Neural cell (in vitro differentiated cells): ENCODE results near the gene EGFL8. TPM values are rescaled to one million over a fixed set of nuclear protein-coding genes. Genes with fewer than 3 reads are reported as not detected.

ENCODE experiments used
- H2AFZ ChIP-seq: fragments of 200-600, 300-800 bp; sonication (generic), shearing (Covaris generic); 2 replicates; pipeline ENCODE4 v1.6.0; 2014; ENCODE audit warnings: low read depth, mild to moderate bottlenecking, antibody characterized with exemption, low read length, moderate library complexity
- H3F3A ChIP-seq: fragments of 200-600 bp; shearing (Covaris generic); 2 replicates; pipeline ENCODE4 v1.6.1; 2016; ENCODE audit warnings: mild to moderate bottlenecking, moderate library complexity, mixed read lengths, antibody characterized with exemption, low read length; ENCODE audit not compliant: insufficient read depth, poor library complexity, severe bottlenecking
- H3K27ac ChIP-seq: fragments of 200-600, 300-800 bp; sonication (generic), shearing (Covaris generic); 2 replicates; pipeline ENCODE4 v1.5.1; 2014; ENCODE audit warnings: mild to moderate bottlenecking, low read length, moderate library complexity
- H3K27me3 ChIP-seq: fragments of 300-800, 200-600 bp; sonication (generic), shearing (Covaris generic); 2 replicates; pipeline ENCODE4 v1.6.0; 2014; ENCODE audit warnings: mild to moderate bottlenecking, low read depth, low read length, moderate library complexity; ENCODE audit not compliant: insufficient read depth
- H3K36me3 ChIP-seq: fragments of 300-800, 200-600 bp; sonication (generic), shearing (Covaris generic); 2 replicates; pipeline ENCODE4 v1.5.1; 2014; ENCODE audit warnings: mild to moderate bottlenecking, antibody characterized with exemption, low read length, moderate library complexity; ENCODE audit not compliant: insufficient read depth
- H3K4me2 ChIP-seq: fragments of 300-800, 200-600 bp; sonication (generic), shearing (Covaris generic); 2 replicates; pipeline ENCODE4 v1.6.0; 2014; ENCODE audit warnings: mild to moderate bottlenecking, low read length
- H3K4me3 ChIP-seq: fragments of 300-800, 200-600 bp; sonication (generic), shearing (Covaris generic); 2 replicates; pipeline ENCODE4 v1.5.1; 2014; ENCODE audit warnings: mild to moderate bottlenecking, low read length, moderate library complexity
- H3K79me2 ChIP-seq: fragments of 200-600 bp; shearing (Covaris generic); replicated peaks from 2 replicates; pipeline ENCODE4 v1.6.0; 2014; ENCODE audit warnings: mild to moderate bottlenecking, low read length, moderate library complexity; ENCODE audit not compliant: insufficient read depth
- H3K9ac ChIP-seq: fragments of 300-800, 200-600 bp; sonication (generic), shearing (Covaris generic); 2 replicates; pipeline ENCODE4 v1.6.1; 2016; ENCODE audit warnings: mild to moderate bottlenecking, low read length, mixed read lengths
- H3K9me2 ChIP-seq: fragments of 200-600 bp; shearing (Covaris generic); 2 replicates; pipeline ENCODE4 v1.6.1; 2016; ENCODE audit warnings: mild to moderate bottlenecking, low read length, mixed read lengths; ENCODE audit not compliant: insufficient read depth
- H3K9me3 ChIP-seq: fragments of 200-600, 300-800 bp; sonication (generic), shearing (Covaris generic); 2 replicates; pipeline ENCODE4 v1.6.1; 2016; ENCODE audit warnings: mild to moderate bottlenecking, mixed run types, low read length, moderate library complexity, mixed read lengths
- H4K20me1 ChIP-seq: fragments of 200-600 bp; shearing (Covaris generic); 2 replicates; pipeline ENCODE4 v1.6.1; 2016; ENCODE audit warnings: mild to moderate bottlenecking, mixed run types; ENCODE audit not compliant: insufficient read depth
- CTCF ChIP-seq: fragments of 450-650 bp; IDR thresholded peaks from 2 replicates; pipeline ENCODE4 v1.5.1; 2014; ENCODE audit warnings: antibody characterized with exemption, mild to moderate bottlenecking, moderate library complexity; ENCODE audit not compliant: poor library complexity, severe bottlenecking
- EP300 ChIP-seq: fragments of 450-650 bp; conservative IDR thresholded peaks from 2 replicates; pipeline ENCODE4 v1.6.1; 2014; ENCODE audit warnings: antibody characterized with exemption, mild to moderate bottlenecking, moderate library complexity; ENCODE audit not compliant: poor library complexity, severe bottlenecking
- EZH2 ChIP-seq: fragments of 200-600, 300-800 bp; shearing (Covaris generic), sonication (generic); IDR thresholded peaks from 2 replicates; pipeline ENCODE4 v1.6.1; 2014; ENCODE audit warnings: antibody characterized with exemption, low read length, borderline replicate concordance, mild to moderate bottlenecking; ENCODE audit not compliant: insufficient read depth, poor library complexity, severe bottlenecking
- MXI1 ChIP-seq: fragments of 450-650 bp; conservative IDR thresholded peaks from 2 replicates; pipeline ENCODE4 v1.6.1; 2014; ENCODE audit warnings: antibody characterized with exemption, mild to moderate bottlenecking; ENCODE audit not compliant: poor library complexity, severe bottlenecking
- POLR2AphosphoS5 ChIP-seq: IDR thresholded peaks from 2 replicates; pipeline ENCODE4 v1.6.1; 2012
- RAD21 ChIP-seq: fragments of 450-650 bp; conservative IDR thresholded peaks from 2 replicates; pipeline ENCODE4 v1.6.1; 2014; ENCODE audit warnings: antibody characterized with exemption, mild to moderate bottlenecking, moderate library complexity
- REST ChIP-seq: IDR thresholded peaks from 2 replicates; pipeline ENCODE4 v1.6.1; 2012; ENCODE audit warnings: borderline replicate concordance
- SMC3 ChIP-seq: fragments of 450-650 bp; conservative IDR thresholded peaks from 2 replicates; pipeline ENCODE4 v1.6.1; 2014; ENCODE audit warnings: antibody characterized with exemption, mild to moderate bottlenecking, moderate library complexity; ENCODE audit not compliant: poor library complexity
- TAF1 ChIP-seq: IDR thresholded peaks from 2 replicates; pipeline ENCODE4 v1.6.1; 2012; ENCODE audit warnings: low read depth
- polyA plus RNA-seq: library from polyadenylated mRNA; depleted of rRNA; stranded (reverse); fragments of >200 nt; gene quantifications from 2 replicates; pipeline ENCODE4 v1.2.3, GENCODE V29; 2014

The EGFL8 gene
- polyA plus RNA-seq, 1 donor from 2014 or later: 22.4 TPM

- H3K27me3 ChIP-seq: peaks cover 40% of the 10 kb centered on the region
Measured at GRCh38 chr6:32146687-32147086, 17.7 kb upstream of the EGFL8 start.

GRCh38 chr6:32147401-32148132 lies 16.8 kb upstream of the EGFL8 start:
- no peaks in the 10 kb centered on the region for H3K9me2 ChIP-seq
- H3K27ac ChIP-seq: no peak overlapping the region
- no peaks in the 10 kb centered on the region for H3K79me2 ChIP-seq
- H2AFZ ChIP-seq: no peak overlapping the region
- H4K20me1 ChIP-seq: no peaks in the 10 kb centered on the region
- no peaks in the 10 kb centered on the region for H3F3A ChIP-seq
- H3K36me3 ChIP-seq: no peaks in the 10 kb centered on the region
- H3K9ac ChIP-seq: no peak overlapping the region
- H3K4me3 ChIP-seq: no peak overlapping the region
- H3K4me2 ChIP-seq: no peak overlapping the region
- H3K9me3 ChIP-seq: no peaks in the 10 kb centered on the region
- H3K27me3 ChIP-seq: peaks cover 47% of the 10 kb centered on the region
- no peak for TF ChIP-seq REST
- no peak for TF ChIP-seq EP300
- TF ChIP-seq EZH2: no peak
- TF ChIP-seq RAD21: no peak

More at GRCh38 chr6:32146687-32147086, 17.7 kb upstream of the EGFL8 start:
- no peak for TF ChIP-seq REST
- TF ChIP-seq MXI1: no peak
- no peak for TF ChIP-seq RAD21
- no peak for TF ChIP-seq TAF1
- TF ChIP-seq SMC3: no peak
- no peak for TF ChIP-seq EP300
- TF ChIP-seq CTCF: no peak
- TF ChIP-seq EZH2: no peak
- TF ChIP-seq POLR2AphosphoS5: no peak
- H3K79me2 ChIP-seq: no peaks in the 10 kb centered on the region
- H3K9me3 ChIP-seq: no peaks in the 10 kb centered on the region
- H4K20me1 ChIP-seq: no peaks in the 10 kb centered on the region
- no peak overlapping the region for H2AFZ ChIP-seq
- no peaks in the 10 kb centered on the region for H3K9me2 ChIP-seq
- no peak overlapping the region for H3K4me3 ChIP-seq
- H3K27ac ChIP-seq: no peak overlapping the region
- no peak overlapping the region for H3K9ac ChIP-seq
- no peak overlapping the region for H3K4me2 ChIP-seq
- H3K36me3 ChIP-seq: no peaks in the 10 kb centered on the region
- H3F3A ChIP-seq: no peaks in the 10 kb centered on the region
